Trophoblast cell (in vitro differentiated cells and primary cell): ENCODE results near the gene RAB8A.

Experiments
- DNase-seq, 2 donors: peaks; one replicate each; pipeline ENCODE4 v3.0.0-alpha.2; 2016
- H2AFZ ChIP-seq: 2 replicates; pipeline ENCODE4 v1.6.1; 2013; ENCODE audit warnings: low read length, moderate library complexity, mild to moderate bottlenecking; ENCODE audit not compliant: insufficient read depth, poor library complexity
- H2AK5ac ChIP-seq: 2 replicates; pipeline ENCODE4 v1.6.1; 2013; ENCODE audit warnings: mild to moderate bottlenecking, low read length
- H2BK120ac ChIP-seq: 2 replicates; pipeline ENCODE4 v1.6.1; 2013; ENCODE audit warnings: low read length, mild to moderate bottlenecking, moderate library complexity; ENCODE audit not compliant: insufficient read depth, poor library complexity
- H2BK12ac ChIP-seq: 2 replicates; pipeline ENCODE4 v1.6.1; 2013; ENCODE audit warnings: mild to moderate bottlenecking, low read length, moderate library complexity
- H2BK5ac ChIP-seq: 2 replicates; pipeline ENCODE4 v1.6.1; 2013; ENCODE audit warnings: low read length, low read depth, moderate library complexity, mild to moderate bottlenecking; ENCODE audit not compliant: poor library complexity
- H3K14ac ChIP-seq: 2 replicates; pipeline ENCODE4 v1.6.1; 2013; ENCODE audit warnings: mild to moderate bottlenecking, low read length
- H3K18ac ChIP-seq: 2 replicates; pipeline ENCODE4 v1.6.1; 2013; ENCODE audit warnings: mild to moderate bottlenecking, low read length
- H3K23ac ChIP-seq: 2 replicates; pipeline ENCODE4 v1.6.1; 2013; ENCODE audit warnings: low read length
- H3K27ac ChIP-seq: 2 replicates; pipeline ENCODE4 v1.5.1; 2013; ENCODE audit warnings: low read depth, mild to moderate bottlenecking, inconsistent platforms, low read length, moderate library complexity
- H3K27me3 ChIP-seq: 2 replicates; pipeline ENCODE4 v1.6.1; 2013; ENCODE audit warnings: inconsistent platforms, mild to moderate bottlenecking, low read length, moderate library complexity; ENCODE audit not compliant: insufficient read depth
- H3K36me3 ChIP-seq, 2 experiments: 1 replicate in 1 of 2; 2 replicates in 1 of 2; pipeline ENCODE4 v1.6.1; 2013; ENCODE audit warnings: low read length in 2 of 2, mild to moderate bottlenecking in 2 of 2, moderate library complexity in 1 of 2; ENCODE audit not compliant: insufficient read depth in 2 of 2, control insufficient read depth in 1 of 2
- H3K4ac ChIP-seq: 2 replicates; pipeline ENCODE4 v1.6.1; 2013; ENCODE audit warnings: low read depth, mild to moderate bottlenecking, low read length, moderate library complexity
- H3K4me1 ChIP-seq, 2 experiments: 1 replicate in 1 of 2; 2 replicates in 1 of 2; pipeline ENCODE4 v1.6.1; 2013; ENCODE audit warnings: low read length in 2 of 2, mild to moderate bottlenecking in 2 of 2, moderate library complexity in 1 of 2; ENCODE audit not compliant: insufficient read depth in 2 of 2, control insufficient read depth in 1 of 2
- H3K4me2 ChIP-seq: 2 replicates; pipeline ENCODE4 v1.6.1; 2013; ENCODE audit warnings: inconsistent platforms, mild to moderate bottlenecking, low read length, moderate library complexity
- H3K4me3 ChIP-seq: 2 replicates; pipeline ENCODE4 v1.5.1; 2013; ENCODE audit warnings: mild to moderate bottlenecking, low read depth, low read length, inconsistent platforms
- H3K79me1 ChIP-seq: one replicate; pipeline ENCODE4 v1.6.1; 2013; ENCODE audit warnings: low read length
- H3K79me2 ChIP-seq: 2 replicates; pipeline ENCODE4 v1.6.1; 2013; ENCODE audit warnings: low read length, mild to moderate bottlenecking; ENCODE audit not compliant: control insufficient read depth, insufficient read depth, poor library complexity
- H3K9ac ChIP-seq: 2 replicates; pipeline ENCODE4 v1.6.1; 2013; ENCODE audit warnings: mild to moderate bottlenecking, low read length
- H3K9me3 ChIP-seq: 2 replicates; pipeline ENCODE4 v1.6.1; 2013; ENCODE audit warnings: low read depth, mild to moderate bottlenecking, control low read depth, inconsistent platforms, low read length; ENCODE audit not compliant: insufficient read depth
- H4K12ac ChIP-seq: 2 replicates; pipeline ENCODE4 v1.6.1; 2013; ENCODE audit warnings: low read depth, mild to moderate bottlenecking, low read length, moderate library complexity
- H4K8ac ChIP-seq: 2 replicates; pipeline ENCODE4 v1.6.1; 2013; ENCODE audit warnings: low read depth, mild to moderate bottlenecking, low read length, moderate library complexity
- H4K91ac ChIP-seq: one replicate; pipeline ENCODE4 v1.6.1; 2013; ENCODE audit warnings: low read depth, mild to moderate bottlenecking, low read length, moderate library complexity
- WGBS: extraction: QIAGEN DNeasy Blood & Tissue Kit; methylation state at CpG from one replicate; pipeline ENCODE4 v1.1.7; 2013; ENCODE audit warnings: missing lambda C conversion rate; ENCODE audit not compliant: insufficient read length, insufficient coverage; ENCODE audit errors: extremely low coverage; 5-methylcytosine and 5-hydroxymethylcytosine counted together

RAB8A gene

GRCh38 chr19:16066611-16067104 lies 45.0 kb upstream of the RAB8A start:
- no peak overlapping the region for H2AK5ac ChIP-seq
- H3K79me2 ChIP-seq: no peaks in the 10 kb centered on the region
- H3K4ac ChIP-seq: no peak overlapping the region
- H3K23ac ChIP-seq: no peak overlapping the region
- H4K91ac ChIP-seq: no peak overlapping the region
- peaks cover 3 to 6% of the 10 kb centered on the region in 2 experiments for H3K4me1 ChIP-seq
- H3K36me3 ChIP-seq: no peaks in the 10 kb centered on the region
- H3K27ac ChIP-seq: no peak overlapping the region
- H3K4me3 ChIP-seq: no peak overlapping the region
- no peak overlapping the region for H4K12ac ChIP-seq
- no peak overlapping the region for H3K14ac ChIP-seq
- no CpG with 5 or more reads among the region's 6 CpGs for WGBS
- peaks cover 3% of the 10 kb centered on the region for H3K79me1 ChIP-seq
- H4K8ac ChIP-seq: no peak overlapping the region
- no peak overlapping the region for H2BK120ac ChIP-seq
- no peaks in the 10 kb centered on the region for H3K27me3 ChIP-seq
- H3K4me2 ChIP-seq: no peak overlapping the region
- no peak overlapping the region for H2BK5ac ChIP-seq
- H3K18ac ChIP-seq: no peak overlapping the region
- no peaks in the 10 kb centered on the region for H3K9me3 ChIP-seq
- H2AFZ ChIP-seq: no peak overlapping the region
- peak; percentile 73 to 87 for DNase-seq
- H2BK12ac ChIP-seq: no peak overlapping the region
- H3K9ac ChIP-seq: no peak overlapping the region

GRCh38 chr19:16067205-16067938 lies 44.3 kb upstream of the RAB8A start:
- Histone ChIP-seq H3K27ac (no peak overlapping the region), H2AK5ac (no peak overlapping the region), H3K36me3 (no peaks in the 10 kb centered on the region), H3K18ac (no peak overlapping the region), H4K12ac (no peak overlapping the region), H4K8ac (no peak overlapping the region), H3K9ac (no peak overlapping the region), H3K4me1 (peaks cover 3 to 7% of the 10 kb centered on the region in 2 experiments), H4K91ac (no peak overlapping the region), H3K27me3 (no peaks in the 10 kb centered on the region), H3K4me3 (no peak overlapping the region), H3K4me2 (no peak overlapping the region), H2AFZ (no peak overlapping the region), H3K79me2 (no peaks in the 10 kb centered on the region), H3K4ac (no peak overlapping the region), H2BK5ac (no peak overlapping the region), H2BK12ac (no peak overlapping the region), H3K23ac (no peak overlapping the region), H3K79me1 (peaks cover 3% of the 10 kb centered on the region), H3K9me3 (no peaks in the 10 kb centered on the region), H3K14ac (no peak overlapping the region), H2BK120ac (no peak overlapping the region)
- DNase-seq: no peak
- WGBS: no CpG with 5 or more reads among the region's 40 CpGs

DNA sequence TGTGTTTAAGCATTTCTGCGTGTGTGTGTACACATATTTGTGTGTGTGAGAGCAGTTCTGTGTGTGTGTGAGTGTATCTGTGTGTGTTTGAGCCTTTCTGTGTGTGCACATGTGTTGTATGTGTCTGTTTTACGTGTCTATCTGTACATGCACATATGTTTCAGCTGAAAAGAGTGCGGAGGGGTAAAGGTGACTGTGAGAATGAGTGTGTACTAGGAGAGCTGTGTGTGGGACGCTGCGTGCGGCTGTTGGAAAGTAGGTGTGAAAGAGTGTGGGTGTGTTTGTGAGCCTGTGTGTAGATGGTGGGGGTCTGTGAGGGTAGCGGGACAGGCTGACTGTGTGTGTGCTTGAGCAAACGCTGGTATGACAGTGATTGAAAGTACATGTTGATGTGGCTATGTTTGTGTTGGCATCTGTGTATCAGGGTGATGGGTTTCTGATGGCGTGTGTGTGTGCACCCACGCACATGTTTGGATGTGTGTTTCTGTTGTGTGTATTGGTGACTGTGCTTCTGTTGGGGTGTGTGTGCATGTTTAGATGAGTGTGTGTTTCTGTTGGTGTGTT lies 42.9 kb upstream of the RAB8A start:
- Histone ChIP-seq H3K18ac (no peak overlapping the region), H3K9me3 (no peaks in the 10 kb centered on the region), H3K4me2 (no peak overlapping the region), H3K4me3 (no peak overlapping the region), H3K9ac (peak overlapping the region; percentile 30), H4K8ac (no peak overlapping the region), H3K23ac (no peak overlapping the region), H2AK5ac (no peak overlapping the region), H3K79me2 (no peaks in the 10 kb centered on the region), H3K14ac (no peak overlapping the region), H3K27me3 (no peaks in the 10 kb centered on the region), H3K79me1 (peaks cover 3% of the 10 kb centered on the region), H4K91ac (no peak overlapping the region), H2AFZ (no peak overlapping the region), H3K4ac (no peak overlapping the region), H4K12ac (no peak overlapping the region), H2BK120ac (no peak overlapping the region), H3K27ac (no peak overlapping the region), H3K4me1 (peaks cover 3 to 7% of the 10 kb centered on the region in 2 experiments), H2BK5ac (no peak overlapping the region), H3K36me3 (no peaks in the 10 kb centered on the region), H2BK12ac (no peak overlapping the region)
- WGBS: no CpG with 5 or more reads among the region's 10 CpGs
- DNase-seq: no peak

DNA sequence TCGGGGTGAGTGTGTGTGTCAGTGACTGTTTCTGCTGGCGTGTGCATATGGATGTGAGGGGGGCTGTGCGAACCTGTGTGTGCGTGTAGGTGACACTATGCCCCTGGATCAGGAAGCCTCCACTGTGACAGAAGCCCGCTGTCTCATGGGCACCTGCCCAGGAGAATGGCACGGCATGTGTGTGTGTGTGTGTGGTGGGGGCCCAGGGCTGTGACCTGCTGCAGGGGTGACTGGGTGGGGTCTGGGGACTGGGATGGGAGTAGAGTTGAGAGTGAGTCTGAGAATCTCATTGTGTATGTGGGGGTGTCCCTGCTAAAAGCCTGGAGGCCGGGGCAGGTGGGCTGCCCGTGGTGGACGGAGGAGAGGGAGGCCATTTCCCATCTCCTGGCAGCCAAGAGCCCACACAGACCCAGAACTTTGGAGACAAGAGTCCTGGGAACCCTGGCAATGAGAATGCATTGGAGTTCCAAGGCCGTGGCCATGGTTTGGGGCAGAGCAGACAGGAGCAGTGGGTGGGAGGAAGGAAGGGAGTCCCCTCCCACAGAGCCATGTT lies 41.8 kb upstream of the RAB8A start:
- Histone ChIP-seq H3K4me3 (no peak overlapping the region), H2AFZ (no peak overlapping the region), H2AK5ac (no peak overlapping the region), H3K9ac (no peak overlapping the region), H2BK5ac (no peak overlapping the region), H3K27ac (no peak overlapping the region), H3K4me1 (peaks cover 3 to 11% of the 10 kb centered on the region in 2 experiments), H3K4me2 (no peak overlapping the region), H3K79me2 (no peaks in the 10 kb centered on the region), H3K18ac (no peak overlapping the region), H3K27me3 (no peaks in the 10 kb centered on the region), H2BK12ac (no peak overlapping the region), H3K4ac (no peak overlapping the region), H3K36me3 (no peaks in the 10 kb centered on the region), H4K91ac (no peak overlapping the region), H4K12ac (no peak overlapping the region), H2BK120ac (no peak overlapping the region), H3K23ac (no peak overlapping the region), H3K9me3 (no peaks in the 10 kb centered on the region), H4K8ac (no peak overlapping the region), H3K79me1 (peaks cover 3% of the 10 kb centered on the region), H3K14ac (no peak overlapping the region)
- WGBS: 100% methylated on average over 1 of the region's 10 CpGs
- DNase-seq: no peak
